Activated gamma-delta T cell treated with Interleukin-2 at 50 U/mL for 16 hours (primary cell): Measurements from ENCODE around the gene RBM15.

Experiments used
- DNase-seq: peaks from one replicate; pipeline ENCODE4 v3.0.0-alpha.2; 2020

Gene RBM15

GRCh38 chr1:110356379-110356778, 17.2 kb downstream of the RBM15 start:
- no peak for DNase-seq

GRCh38 chr1:110360431-110360830, 21.3 kb downstream of the RBM15 start:
- DNase-seq, result no peak

- no peak for DNase-seq
These were observed 22.7 kb downstream of the RBM15 start for GRCh38 chr1:110361856-110362255.

GRCh38 chr1:110364221-110364620, 25.0 kb downstream of the RBM15 start:
- DNase-seq, result no peak

GRCh38 chr1:110370827-110371226, 31.6 kb downstream of the RBM15 start:
- no peak for DNase-seq

- DNase-seq, result no peak
These were observed 36.3 kb downstream of the RBM15 start for GRCh38 chr1:110375490-110375889.

GRCh38 chr1:110380672-110381283, 41.6 kb downstream of the RBM15 start:
- DNase-seq, result no peak

- DNase-seq, result no peak
These were observed 44.2 kb downstream of the RBM15 start for GRCh38 chr1:110383251-110383990.

GRCh38 chr1:110384581-110385321, 45.6 kb downstream of the RBM15 start:
- no peak for DNase-seq

GRCh38 chr1:110385369-110385768, 46.2 kb downstream of the RBM15 start:
- DNase-seq, result no peak

- no peak for DNase-seq
These were observed 48.0 kb downstream of the RBM15 start for GRCh38 chr1:110387048-110387754.

GRCh38 chr1:110390096-110390495, 50.9 kb downstream of the RBM15 start:
- DNase-seq, result no peak

GRCh38 chr1:110390692-110391245, 51.6 kb downstream of the RBM15 start, which contains the start of gene SLC16A4:
TSS of gene SLC16A4 (minus strand) at chr1:110391026. CDS start at chr1:110389323, 1,703 bp downstream.
- DNase-seq, result no peak

GRCh38 chr1:110393286-110393685, 54.1 kb downstream of the RBM15 start:
- no peak for DNase-seq

GRCh38 chr1:110393691-110394492, 54.7 kb downstream of the RBM15 start:
- DNase-seq, result no peak

GRCh38 chr1:110394493-110394820, 55.3 kb downstream of the RBM15 start:
- no peak for DNase-seq
